HepG2 (cell line): ENCODE results near the gene ENG. TPM values are rescaled to one million over a fixed set of nuclear protein-coding genes. Genes with fewer than 3 reads are reported as not detected.

Experiments
- ATAC-seq: fragments of 200-7000 bp; cut with Tn5 transposase; 3 replicates; pipeline ENCODE4 v1.9.1; 2020; ENCODE audit warnings: mild to moderate bottlenecking, moderate library complexity
- BruUV-seq: library from RNA; stranded (reverse); fragments of 400-500 nt; replicated peaks from 2 replicates; lab custom pipeline; 2021; lab: Mats Ljungman, UMichigan
- CTCF ChIA-PET: fragments of 300-600 bp; formaldehyde crosslinking; extraction: SDS; loops from one replicate; lab custom pipeline; 2021; ENCODE audit warnings: low total read pairs, inconsistent platforms, low intra/inter-chr PET ratio; lab: Yijun Ruan, JAX
- POLR2A ChIA-PET: fragments of 350-600 bp; sonication (Branson Sonifier 250); formaldehyde crosslinking; loops from one replicate; lab custom pipeline; 2020; ENCODE audit warnings: antibody characterized with exemption, inconsistent platforms; lab: Yijun Ruan, JAX
- DNase-seq: peaks from one replicate; pipeline ENCODE4 v3.0.0-alpha.2; 2015; ENCODE audit warnings: low spot score
- FAIRE-seq: peaks from 3 replicates; lab custom pipeline; 2011; peaks lifted over from hg19 to GRCh38; lab: Jason Lieb, UNC
- H2AFZ ChIP-seq: one replicate; pipeline ENCODE4 v1.6.1; 2011; ENCODE audit warnings: low read length, inconsistent platforms
- H3K27ac ChIP-seq: fragments of 300-600 bp; 3 replicates; pipeline ENCODE4 v1.8.0; 2011; ENCODE audit warnings: mixed run types, mild to moderate bottlenecking, mixed read lengths, low read length, inconsistent platforms; ENCODE audit not compliant: insufficient read depth; ENCODE audit errors: extremely low read length
- H3K27me3 ChIP-seq, 2 experiments: fragments of 200-600 bp in 1 of 2; 2 replicates in 1 of 2; 3 replicates in 1 of 2; pipeline versions ENCODE4 v1.6.0 to v1.8.0; 2011; ENCODE audit warnings: low read length in 2 of 2, mild to moderate bottlenecking in 2 of 2, moderate library complexity in 2 of 2, inconsistent platforms in 1 of 2; ENCODE audit not compliant: insufficient read depth in 2 of 2, control insufficient read depth in 1 of 2
- H3K36me3 ChIP-seq, 2 experiments: fragments of 200-600 bp in 1 of 2; replicated peaks in 1 of 2; 2 replicates in 1 of 2; 3 replicates in 1 of 2; pipeline versions ENCODE4 v1.5.1 to v1.8.0; 2011; ENCODE audit warnings: low read length in 2 of 2, inconsistent platforms in 1 of 2; ENCODE audit not compliant: insufficient read depth in 2 of 2, control insufficient read depth in 1 of 2
- H3K4me1 ChIP-seq: 2 replicates; pipeline ENCODE4 v1.5.1; 2012; ENCODE audit warnings: low read length, inconsistent platforms; ENCODE audit not compliant: insufficient read depth
- H3K4me2 ChIP-seq: 2 replicates; pipeline ENCODE4 v1.6.0; 2011; ENCODE audit warnings: low read depth, low read length, inconsistent platforms
- H3K4me3 ChIP-seq, 3 experiments: fragments of 200-600 bp in 1 of 3; sonication (generic), shearing (Covaris generic) in 1 of 3; replicated peaks in 1 of 3; 2 replicates each; pipeline ENCODE4 v1.5.1; 2011 to 2016; ENCODE audit warnings: low read length in 3 of 3, inconsistent platforms in 2 of 3, low read depth in 2 of 3, mild to moderate bottlenecking in 2 of 3, control low read depth in 1 of 3, mixed read lengths in 1 of 3; ENCODE audit not compliant: insufficient read depth in 1 of 3
- H3K79me2 ChIP-seq: one replicate; pipeline ENCODE4 v1.6.1; 2011; ENCODE audit warnings: low read length, inconsistent platforms; ENCODE audit not compliant: insufficient read depth
- H3K9ac ChIP-seq: 2 replicates; pipeline ENCODE4 v1.6.0; 2011; ENCODE audit warnings: mild to moderate bottlenecking, low read depth, low read length, inconsistent platforms; ENCODE audit not compliant: insufficient read depth
- H3K9me3 ChIP-seq: 2 replicates; pipeline ENCODE4 v1.5.1; 2012; ENCODE audit warnings: mild to moderate bottlenecking, low read length
- H4K20me1 ChIP-seq: 2 replicates; pipeline ENCODE4 v1.6.0; 2011; ENCODE audit warnings: inconsistent platforms, mild to moderate bottlenecking, low read length, moderate library complexity; ENCODE audit not compliant: insufficient read depth
- ADNP ChIP-seq: sonication (generic); formaldehyde crosslinking; IDR thresholded peaks from 2 replicates; pipeline ENCODE4 v1.4.0; 2020; ENCODE audit warnings: missing genetic modification reagents
- AGO2 ChIP-seq: fragments of 200-400 bp; formaldehyde crosslinking; optimal IDR thresholded peaks from 2 replicates; pipeline ENCODE3; 2017; ENCODE audit warnings: mild to moderate bottlenecking, low read depth, low read length, moderate library complexity
- GTF3A ChIP-seq: sonication (generic); formaldehyde crosslinking; conservative IDR thresholded peaks from 2 replicates; pipeline ENCODE4 v1.4.0; 2020; ENCODE audit warnings: mild to moderate bottlenecking, missing genetic modification reagents
- KAT7 ChIP-seq: IDR thresholded peaks from 2 replicates; pipeline ENCODE4 v1.6.1; 2018; ENCODE audit warnings: borderline replicate concordance, missing compliant biosample characterization
- PAXIP1 ChIP-seq: sonication (generic); formaldehyde crosslinking; conservative IDR thresholded peaks from 2 replicates; pipeline ENCODE4 v1.4.0; 2020; ENCODE audit warnings: mild to moderate bottlenecking, missing genetic modification reagents, moderate library complexity
- POLR2G ChIP-seq: fragments of 200-400 bp; formaldehyde crosslinking; IDR thresholded peaks from 2 replicates; pipeline ENCODE4 v1.6.1; 2018; ENCODE audit warnings: mild to moderate bottlenecking, low read depth, low read length, moderate library complexity
- RBM22 ChIP-seq: fragments of 200-400 bp; formaldehyde crosslinking; optimal IDR thresholded peaks from 2 replicates; pipeline ENCODE3; 2017; ENCODE audit warnings: mild to moderate bottlenecking, low read length, moderate library complexity
- SOX13 ChIP-seq, 3 experiments: fragments of 450-650 bp in 1 of 3; sonication (generic) in 1 of 3; formaldehyde crosslinking in 1 of 3; IDR thresholded peaks in 2 of 3; conservative IDR thresholded peaks in 1 of 3; 2 replicates each; pipeline versions ENCODE4 v1.5.0 to v1.6.1; 2016 to 2020; ENCODE audit warnings: antibody characterized with exemption in 1 of 3, mild to moderate bottlenecking in 1 of 3, missing compliant biosample characterization in 1 of 3, missing genetic modification reagents in 1 of 3, moderate library complexity in 1 of 3
- XRCC5 ChIP-seq: fragments of 200-400 bp; formaldehyde crosslinking; optimal IDR thresholded peaks from 2 replicates; pipeline ENCODE3; 2017; ENCODE audit warnings: mild to moderate bottlenecking, low read length
- ZBTB38 ChIP-seq: sonication (generic); formaldehyde crosslinking; IDR thresholded peaks from 2 replicates; pipeline ENCODE4 v1.5.1; 2020; ENCODE audit warnings: mild to moderate bottlenecking, missing genetic modification reagents
- ZFY ChIP-seq: sonication (generic); formaldehyde crosslinking; IDR thresholded peaks from 2 replicates; pipeline ENCODE4 v1.4.0; 2020; ENCODE audit warnings: missing genetic modification reagents
- WGBS: methylation state at CpG from one replicate; pipeline ENCODE4 v1.1.6; 2017; ENCODE audit warnings: low lambda C conversion rate; 5-methylcytosine and 5-hydroxymethylcytosine counted together
- in situ Hi-C: cut with HindIII; loops from 2 replicates; pipeline ENCODE4 v1.10.0; 2017; ENCODE audit warnings: low pct_unique_long_range_greater_than_20kb; ENCODE audit not compliant: extremely low pct_ligation_motif_present
- intact Hi-C: fragments of 100-400 bp; cut with micrococcal nuclease; formaldehyde crosslinking; loops from one replicate; pipeline ENCODE4 v1.10.0; 2022; ENCODE audit not compliant: unreplicated experiment
- polyA plus RNA-seq, 8 experiments: library from polyadenylated mRNA; depleted of rRNA in 3 of 8; stranded (reverse) in 7 of 8; unstranded in 1 of 8; fragments of >200 nt; fragmentation: Illumina TruSeq in 4 of 8; extraction: Trizol in 4 of 8; gene quantifications; 2 replicates each; pipeline versions ENCODE4 v1.2.1 to v1.2.3, GENCODE V29; 2011 to 2016; ENCODE audit warnings: low read depth in 4 of 8, missing spikeins in 1 of 8, mixed read lengths in 1 of 8; ENCODE audit not compliant: insufficient read depth in 1 of 8
- total RNA-seq, 5 experiments: library from RNA; depleted of rRNA; stranded (reverse); fragments of >200 nt; fragmentation: Illumina TruSeq; extraction: Trizol; gene quantifications; 2 replicates each; pipeline ENCODE4 v1.2.3, GENCODE V29; 2016; ENCODE audit warnings: low read depth in 1 of 5
- TF ChIP-seq, protein P1 (sequence below): IDR thresholded peaks from 2 replicates; pipeline ENCODE4 v1.6.1; 2012; ENCODE audit warnings: inconsistent platforms

Gene ENG
- total and polyA plus RNA-seq, 2 of the 13 experiments (the other 11 are each of a cell fraction or from before 2014, with no cell fraction given), result 0.02 to 1.1 TPM

DNA sequence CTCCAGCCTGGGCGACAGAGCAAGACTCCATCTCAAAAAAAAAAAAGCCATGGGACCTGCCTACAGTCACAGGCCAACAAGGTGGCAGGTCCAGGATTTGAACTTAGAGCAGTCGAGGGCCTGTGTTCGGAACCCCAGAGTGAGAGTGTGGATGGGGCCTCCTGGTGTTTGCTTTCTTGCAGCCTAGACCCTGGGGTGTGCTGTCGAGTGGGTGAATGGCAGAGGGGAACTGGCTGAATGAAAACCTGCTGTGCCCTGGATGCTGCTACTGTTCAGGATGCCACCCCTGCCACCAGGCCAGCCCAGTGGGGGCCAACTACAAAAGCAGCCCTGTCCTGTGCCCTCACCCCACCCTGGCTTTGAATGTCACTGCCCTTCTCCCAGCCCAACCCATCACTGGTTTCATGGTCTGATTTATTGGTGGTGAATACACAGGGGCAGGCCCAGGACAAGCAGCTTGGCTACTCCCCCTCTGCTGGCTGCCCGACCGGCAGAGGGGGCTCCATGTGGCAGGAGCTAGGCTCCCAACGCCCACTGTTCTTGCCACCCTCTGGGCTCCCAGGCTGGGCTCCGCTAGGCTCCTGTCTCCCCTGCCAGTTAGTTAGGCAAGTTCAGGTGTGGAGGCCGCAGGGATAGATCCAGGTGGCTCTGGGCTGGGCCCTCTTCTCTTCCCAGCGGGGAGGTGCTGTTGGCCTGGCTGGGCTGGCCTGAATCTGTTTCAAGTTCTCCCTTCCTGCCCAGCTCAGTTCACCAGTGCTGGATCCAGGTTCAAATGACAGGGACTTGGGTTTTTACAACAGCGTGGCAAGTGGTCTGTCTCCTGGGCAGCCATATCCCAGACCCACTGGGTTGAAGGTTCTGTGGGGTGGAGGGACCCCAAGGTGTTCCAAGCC, 39.6 kb downstream of the ENG start:
- H3K9me3 ChIP-seq, result no peaks in the 10 kb centered on the region
- no peaks in the 10 kb centered on the region for H3K27me3 ChIP-seq
- no peak for TF ChIP-seq KAT7 (CRISPR knock-in tag)
- TF ChIP-seq GTF3A, result no peak
- TF ChIP-seq ADNP, result no peak
- TF ChIP-seq AGO2, result peak; percentile 44
- H3K36me3 ChIP-seq, result peaks cover 7 to 30% of the 10 kb centered on the region in 2 experiments; a peak in 3 of 5 replicates
- intact Hi-C loops (no loop called here), in situ Hi-C loops (no loop called here)
- ATAC-seq (no peak), FAIRE-seq (no peak), DNase-seq (no peak)
- POLR2A ChIA-PET, result no interaction called here
- H3K4me3 ChIP-seq, result no peak overlapping the region
- WGBS, result 93% methylated on average over 7 of the region's 11 CpGs
- CTCF ChIA-PET, result no interaction called here
- no peak overlapping the region for H3K4me2 ChIP-seq
- H3K79me2 ChIP-seq, result no peaks in the 10 kb centered on the region
- H4K20me1 ChIP-seq, result no peaks in the 10 kb centered on the region
- H3K27ac ChIP-seq, result no peak overlapping the region
- BruUV-seq, result no TSS peak
- H2AFZ ChIP-seq, result no peak overlapping the region
- H3K9ac ChIP-seq, result no peak overlapping the region
- H3K4me1 ChIP-seq, result peaks cover 22% of the 10 kb centered on the region

DNA sequence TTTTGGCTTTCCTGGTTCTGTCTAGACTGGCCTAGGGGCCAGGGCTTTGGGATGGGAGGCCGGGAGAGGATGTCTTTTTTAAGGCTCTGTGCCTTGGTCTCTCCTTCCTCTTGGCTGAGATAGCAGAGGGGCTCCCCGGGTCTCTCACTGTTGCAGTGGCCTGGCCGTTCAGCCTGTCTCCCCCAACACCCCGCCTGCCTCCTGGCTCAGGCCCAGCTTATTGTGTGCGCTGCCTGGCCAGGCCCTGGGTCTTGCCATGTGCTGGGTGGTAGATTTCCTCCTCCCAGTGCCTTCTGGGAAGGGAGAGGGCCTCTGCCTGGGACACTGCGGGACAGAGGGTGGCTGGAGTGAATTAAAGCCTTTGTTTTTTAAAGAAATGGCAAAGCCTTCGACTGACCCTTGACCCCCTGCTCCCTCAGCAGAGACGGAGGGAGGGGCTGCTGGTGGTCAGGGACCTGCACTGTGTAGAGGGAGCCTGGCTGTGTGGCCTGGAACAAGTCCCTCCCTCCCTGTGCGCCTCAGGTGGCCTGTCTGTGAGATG, 40.7 kb downstream of the ENG start:
- no TSS peak for BruUV-seq
- in situ Hi-C loops, result no loop called here
- CTCF ChIA-PET, result no interaction called here
- ATAC-seq (peak; percentile 39), FAIRE-seq (no peak), DNase-seq (peak; percentile 44)
- Histone ChIP-seq H3K9ac (0 out of 2 replicates have a peak overlapping the region, but pooled peaks have one; percentile 22), H3K4me2 (no peak overlapping the region), H3K79me2 (no peaks in the 10 kb centered on the region), H3K27ac (peak overlapping the region; percentile 38), H3K4me1 (peaks cover 22% of the 10 kb centered on the region), H2AFZ (no peak overlapping the region), H3K27me3 (no peaks in the 10 kb centered on the region), H3K36me3 (peaks cover 9 to 30% of the 10 kb centered on the region in 2 experiments; a peak in 3 of 5 replicates), H3K9me3 (no peaks in the 10 kb centered on the region), H3K4me3 (no peak overlapping the region), H4K20me1 (no peaks in the 10 kb centered on the region)
- POLR2A ChIA-PET, result interaction anchor here (0.7 kb wide), 1 partner anchor 11 kb away, joined by 3 read pairs; no protein-coding TSS in a partner anchor
- intact Hi-C loops, result no loop called here
- WGBS, result 47% methylated on average over 6 of the region's 9 CpGs
- TF ChIP-seq POLR2G (peak; percentile 39; the same call in 1 of the 2 replicates), AGO2 (peak; percentile 22), XRCC5 (peak; percentile 16), RBM22 (peak; percentile 18), ZBTB38 (CRISPR knock-in tag) (peak; percentile 51; the same call in 1 of the 2 replicates), SOX13 (IDR thresholded peaks at IDR 0.05) (no peak), SOX13 (CRISPR knock-in tag; conservative IDR thresholded peaks at IDR 0.05 in 1 of 2, IDR thresholded peaks at IDR 0.05 in 1 of 2) (peak in 1 of 2 experiments; percentile 48; a peak in 2 of 4 replicates), ZFY (CRISPR knock-in tag) (peak; percentile 59; the same call in 1 of the 2 replicates), PAXIP1 (CRISPR knock-in tag) (0 out of 2 replicates have a peak, but pooled peaks have one; percentile 19)
- TF ChIP-seq, protein P1, sequence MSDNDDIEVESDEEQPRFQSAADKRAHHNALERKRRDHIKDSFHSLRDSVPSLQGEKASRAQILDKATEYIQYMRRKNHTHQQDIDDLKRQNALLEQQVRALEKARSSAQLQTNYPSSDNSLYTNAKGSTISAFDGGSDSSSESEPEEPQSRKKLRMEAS, result peak; percentile 85
